Fibroblast of lung (primary cell): ENCODE measurements around the gene BAG3.

ENCODE experiments used
- EZH2 ChIP-seq: IDR thresholded peaks from 2 replicates; pipeline ENCODE4 v1.5.1; 2012; ENCODE audit warnings: low read length, control low read depth, mild to moderate bottlenecking; ENCODE audit errors: missing control alignments
- TF ChIP-seq, protein P1 (sequence below), 2 donors: IDR thresholded peaks in 1 of 2; conservative IDR thresholded peaks in 1 of 2; 1 replicate in 1 of 2; 2 replicates in 1 of 2; pipeline ENCODE4 v1.5.1; 2011 to 2012; ENCODE audit warnings: low read length in 2 of 2, control low read depth in 1 of 2, inconsistent platforms in 1 of 2, low read depth in 1 of 2, mild to moderate bottlenecking in 1 of 2

DNA sequence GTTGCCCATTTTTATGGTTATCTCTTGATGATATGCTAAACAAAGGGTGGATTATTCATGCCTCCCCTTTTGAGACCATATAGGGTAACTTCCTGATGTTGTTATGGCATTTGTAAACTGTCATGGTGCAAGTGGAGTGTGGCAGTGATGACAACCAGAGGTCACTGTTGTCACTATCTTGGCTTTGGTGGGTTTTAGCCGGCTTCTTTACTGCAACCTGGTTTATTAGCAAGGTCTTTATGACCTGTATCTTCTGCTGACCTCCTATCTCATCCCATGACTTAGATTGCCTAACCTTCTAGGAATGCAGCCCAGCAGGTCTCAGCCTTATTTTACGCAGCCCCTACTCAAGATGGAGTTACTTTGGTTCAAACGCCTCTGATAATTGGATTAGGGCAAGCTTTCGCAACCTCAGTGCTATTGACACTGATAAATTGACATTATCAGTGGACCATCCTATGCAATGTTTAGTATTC, 36.9 kb downstream of the BAG3 start:
- no peak for TF ChIP-seq EZH2
- TF ChIP-seq, protein P1, sequence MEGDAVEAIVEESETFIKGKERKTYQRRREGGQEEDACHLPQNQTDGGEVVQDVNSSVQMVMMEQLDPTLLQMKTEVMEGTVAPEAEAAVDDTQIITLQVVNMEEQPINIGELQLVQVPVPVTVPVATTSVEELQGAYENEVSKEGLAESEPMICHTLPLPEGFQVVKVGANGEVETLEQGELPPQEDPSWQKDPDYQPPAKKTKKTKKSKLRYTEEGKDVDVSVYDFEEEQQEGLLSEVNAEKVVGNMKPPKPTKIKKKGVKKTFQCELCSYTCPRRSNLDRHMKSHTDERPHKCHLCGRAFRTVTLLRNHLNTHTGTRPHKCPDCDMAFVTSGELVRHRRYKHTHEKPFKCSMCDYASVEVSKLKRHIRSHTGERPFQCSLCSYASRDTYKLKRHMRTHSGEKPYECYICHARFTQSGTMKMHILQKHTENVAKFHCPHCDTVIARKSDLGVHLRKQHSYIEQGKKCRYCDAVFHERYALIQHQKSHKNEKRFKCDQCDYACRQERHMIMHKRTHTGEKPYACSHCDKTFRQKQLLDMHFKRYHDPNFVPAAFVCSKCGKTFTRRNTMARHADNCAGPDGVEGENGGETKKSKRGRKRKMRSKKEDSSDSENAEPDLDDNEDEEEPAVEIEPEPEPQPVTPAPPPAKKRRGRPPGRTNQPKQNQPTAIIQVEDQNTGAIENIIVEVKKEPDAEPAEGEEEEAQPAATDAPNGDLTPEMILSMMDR (conservative IDR thresholded peaks at IDR 0.05 in 1 of 2, IDR thresholded peaks at IDR 0.05 in 1 of 2; ENCODE audit: low read depth in 1 of 2, low read length in 2 of 2), result no peak
